Erythroblast (primary cell): Measurements from ENCODE around the gene FAM98B.

Experiments used
- GATA1 ChIP-seq: IDR thresholded peaks from 2 replicates; pipeline ENCODE4 v1.6.1; 2011; ENCODE audit warnings: low read depth, mild to moderate bottlenecking, control low read depth, low read length, moderate library complexity
- POLR2A ChIP-seq: IDR thresholded peaks from 2 replicates; pipeline ENCODE4 v1.6.1; 2011; ENCODE audit warnings: mild to moderate bottlenecking, low read length

- no peak for TF ChIP-seq POLR2A
- TF ChIP-seq GATA1, result no peak
Observed at GRCh38 chr15:38503496-38503895, 49.6 kb downstream of the FAM98B start.
